Measurements from ENCODE around the gene SLC25A21.

DNA sequence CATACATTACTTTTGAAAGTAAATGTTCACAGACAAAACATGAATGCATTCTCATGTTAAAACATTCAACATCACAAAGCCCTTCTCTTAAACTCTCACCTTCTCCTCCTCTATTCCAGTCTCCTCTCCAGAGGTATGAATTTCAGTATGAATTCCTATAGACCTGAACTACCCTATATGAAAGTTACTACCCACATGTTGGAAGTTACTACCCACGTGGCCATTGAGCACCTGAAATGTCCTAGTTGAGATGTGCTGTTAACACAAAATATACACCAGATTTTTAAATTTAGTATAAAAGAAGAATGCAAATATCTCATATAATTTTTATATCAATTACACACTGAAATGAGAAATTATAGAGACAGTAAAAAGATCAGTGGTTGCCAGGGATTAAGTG lies 450.5 kb downstream of the SLC25A21 start:
- TF ChIP-seq CTCF (IDR thresholded peaks at IDR 0.05) (no peak), POLR2A (IDR thresholded peaks at IDR 0.05) (no peak)

Data from esophagus squamous epithelium (tissue), 4 donors.